HepG2 (cell line): ENCODE measurements around the gene MPP7. TPM values are rescaled to one million over a fixed set of nuclear protein-coding genes. Genes with fewer than 3 reads are reported as not detected.

Experiments used
- ARID4A ChIP-seq: sonication (generic); formaldehyde crosslinking; IDR thresholded peaks from 2 replicates; pipeline ENCODE4 v1.5.0; 2020; ENCODE audit warnings: mild to moderate bottlenecking, missing genetic modification reagents, borderline replicate concordance
- ATF2 ChIP-seq: sonication (generic); formaldehyde crosslinking; IDR thresholded peaks from 2 replicates; pipeline ENCODE4 v1.4.0; 2020; ENCODE audit warnings: missing genetic modification reagents
- ATF4 ChIP-seq, 2 experiments: fragments of 450-650 bp in 1 of 2; sonication (generic) in 1 of 2; formaldehyde crosslinking; IDR thresholded peaks; 2 replicates each; pipeline versions ENCODE4 v1.5.0 to v1.8.0; 2020 to 2022; ENCODE audit warnings: mild to moderate bottlenecking in 1 of 2, missing genetic modification reagents in 1 of 2
- CREM ChIP-seq, 2 experiments: sonication (generic) in 1 of 2; formaldehyde crosslinking in 1 of 2; IDR thresholded peaks; 2 replicates each; pipeline versions ENCODE4 v1.4.0 to v1.6.1; 2016 to 2020; ENCODE audit warnings: antibody characterized with exemption in 1 of 2, mild to moderate bottlenecking in 1 of 2, missing genetic modification reagents in 1 of 2
- FOXP4 ChIP-seq: sonication (generic); formaldehyde crosslinking; IDR thresholded peaks from 2 replicates; pipeline ENCODE4 v1.4.0; 2020; ENCODE audit warnings: missing genetic modification reagents
- MAF1 ChIP-seq: sonication (generic); formaldehyde crosslinking; IDR thresholded peaks from 2 replicates; pipeline ENCODE4 v1.5.0; 2020; ENCODE audit warnings: missing genetic modification reagents, borderline replicate concordance
- MTF2 ChIP-seq: sonication (generic); formaldehyde crosslinking; IDR thresholded peaks from 2 replicates; pipeline ENCODE4 v1.5.0; 2020; ENCODE audit warnings: missing genetic modification reagents, borderline replicate concordance
- RARA ChIP-seq: IDR thresholded peaks from 2 replicates; pipeline ENCODE4 v1.6.1; 2016; ENCODE audit warnings: missing genetic modification reagents, missing compliant biosample characterization
- SMARCE1 ChIP-seq: fragments of 450-650 bp; IDR thresholded peaks from 2 replicates; pipeline ENCODE4 v1.6.1; 2017; ENCODE audit warnings: borderline replicate concordance
- SRSF9 ChIP-seq: fragments of 200-400 bp; formaldehyde crosslinking; IDR thresholded peaks from 2 replicates; pipeline ENCODE4 v1.6.1; 2018; ENCODE audit warnings: borderline replicate concordance, mild to moderate bottlenecking, low read depth, low read length; ENCODE audit not compliant: insufficient read depth, poor library complexity, severe bottlenecking
- TOPORS ChIP-seq: sonication (generic); formaldehyde crosslinking; IDR thresholded peaks from 2 replicates; pipeline ENCODE4 v1.8.0; 2023; ENCODE audit warnings: mild to moderate bottlenecking, missing genetic modification reagents
- ZNF280D ChIP-seq: sonication (generic); formaldehyde crosslinking; IDR thresholded peaks from 2 replicates; pipeline ENCODE4 v1.5.1; 2020; ENCODE audit warnings: mild to moderate bottlenecking, missing genetic modification reagents
- ZNF367 ChIP-seq: sonication (generic); formaldehyde crosslinking; IDR thresholded peaks from 2 replicates; pipeline ENCODE4 v1.4.0; 2020; ENCODE audit warnings: missing genetic modification reagents, borderline replicate concordance
- ZNF615 ChIP-seq: sonication (generic); formaldehyde crosslinking; IDR thresholded peaks from 2 replicates; pipeline ENCODE4 v1.5.0; 2020; ENCODE audit warnings: mild to moderate bottlenecking, missing genetic modification reagents, borderline replicate concordance
- ZNF746 ChIP-seq: sonication (generic); formaldehyde crosslinking; IDR thresholded peaks from 2 replicates; pipeline ENCODE4 v1.8.0; 2022; ENCODE audit warnings: mild to moderate bottlenecking, missing genetic modification reagents
- polyA plus RNA-seq, 8 experiments: library from polyadenylated mRNA; depleted of rRNA in 3 of 8; stranded (reverse) in 7 of 8; unstranded in 1 of 8; fragments of >200 nt; fragmentation: Illumina TruSeq in 4 of 8; extraction: Trizol in 4 of 8; gene quantifications; 2 replicates each; pipeline versions ENCODE4 v1.2.1 to v1.2.3, GENCODE V29; 2011 to 2016; ENCODE audit warnings: low read depth in 4 of 8, missing spikeins in 1 of 8, mixed read lengths in 1 of 8; ENCODE audit not compliant: insufficient read depth in 1 of 8
- total RNA-seq, 5 experiments: library from RNA; depleted of rRNA; stranded (reverse); fragments of >200 nt; fragmentation: Illumina TruSeq; extraction: Trizol; gene quantifications; 2 replicates each; pipeline ENCODE4 v1.2.3, GENCODE V29; 2016; ENCODE audit warnings: low read depth in 1 of 5

The MPP7 gene
- total and polyA plus RNA-seq, 2 of the 13 experiments (the other 11 are each of a cell fraction or from before 2014, with no cell fraction given) = 6.8 to 16.4 TPM

- TF ChIP-seq ZNF280D (CRISPR knock-in tag) (no peak), MTF2 (no peak), MAF1 (no peak), ATF2 (CRISPR knock-in tag) (no peak), CREM (IDR thresholded peaks at IDR 0.05) (peak; percentile 20; the same call in 1 of the 2 replicates), CREM (CRISPR knock-in tag; IDR thresholded peaks at IDR 0.05) (no peak), SMARCE1 (no peak), ZNF746 (no peak), RARA (peak; percentile 37; the same call in 1 of the 2 replicates), TOPORS (CRISPR knock-in tag) (no peak), SRSF9 (no peak), ZNF615 (no peak), ARID4A (CRISPR knock-in tag) (no peak), FOXP4 (0 out of 2 replicates have a peak, but pooled peaks have one; percentile 18), ZNF367 (CRISPR knock-in tag) (no peak), ATF4 (CRISPR knock-in tag; IDR thresholded peaks at IDR 0.05) (peak in 1 of 2 experiments; percentile 78; a peak in 2 of 4 replicates)
Measured at GRCh38 chr10:28343987-28344895, 41.4 kb upstream of the MPP7 start (continued).
